Measurements from ENCODE around the gene ASS1.

The ASS1 gene

DNA sequence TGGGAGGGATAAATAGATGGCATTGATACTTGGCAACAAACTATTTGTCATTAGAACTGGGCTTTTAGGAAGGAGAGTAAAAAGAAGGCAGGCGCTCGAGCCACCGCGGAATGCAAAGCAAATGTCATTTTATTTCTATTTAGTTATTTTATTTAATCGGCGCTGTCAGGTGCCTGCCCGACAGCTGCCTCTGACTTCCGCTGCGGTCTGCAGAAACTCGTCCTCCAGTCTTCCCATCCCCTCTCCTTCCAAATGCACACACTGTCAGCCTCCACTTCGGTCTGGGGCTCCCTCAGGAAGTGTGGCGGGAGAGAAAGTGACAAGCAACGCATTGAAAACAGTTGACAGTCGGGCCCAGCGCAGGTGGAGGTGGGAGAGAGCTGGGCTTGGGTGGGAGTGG, 29.3 kb downstream of the ASS1 start:
- H3K27ac ChIP-seq: no peak overlapping the region
- TF ChIP-seq, protein P1, sequence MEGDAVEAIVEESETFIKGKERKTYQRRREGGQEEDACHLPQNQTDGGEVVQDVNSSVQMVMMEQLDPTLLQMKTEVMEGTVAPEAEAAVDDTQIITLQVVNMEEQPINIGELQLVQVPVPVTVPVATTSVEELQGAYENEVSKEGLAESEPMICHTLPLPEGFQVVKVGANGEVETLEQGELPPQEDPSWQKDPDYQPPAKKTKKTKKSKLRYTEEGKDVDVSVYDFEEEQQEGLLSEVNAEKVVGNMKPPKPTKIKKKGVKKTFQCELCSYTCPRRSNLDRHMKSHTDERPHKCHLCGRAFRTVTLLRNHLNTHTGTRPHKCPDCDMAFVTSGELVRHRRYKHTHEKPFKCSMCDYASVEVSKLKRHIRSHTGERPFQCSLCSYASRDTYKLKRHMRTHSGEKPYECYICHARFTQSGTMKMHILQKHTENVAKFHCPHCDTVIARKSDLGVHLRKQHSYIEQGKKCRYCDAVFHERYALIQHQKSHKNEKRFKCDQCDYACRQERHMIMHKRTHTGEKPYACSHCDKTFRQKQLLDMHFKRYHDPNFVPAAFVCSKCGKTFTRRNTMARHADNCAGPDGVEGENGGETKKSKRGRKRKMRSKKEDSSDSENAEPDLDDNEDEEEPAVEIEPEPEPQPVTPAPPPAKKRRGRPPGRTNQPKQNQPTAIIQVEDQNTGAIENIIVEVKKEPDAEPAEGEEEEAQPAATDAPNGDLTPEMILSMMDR (IDR thresholded peaks at IDR 0.05): no peak

DNA sequence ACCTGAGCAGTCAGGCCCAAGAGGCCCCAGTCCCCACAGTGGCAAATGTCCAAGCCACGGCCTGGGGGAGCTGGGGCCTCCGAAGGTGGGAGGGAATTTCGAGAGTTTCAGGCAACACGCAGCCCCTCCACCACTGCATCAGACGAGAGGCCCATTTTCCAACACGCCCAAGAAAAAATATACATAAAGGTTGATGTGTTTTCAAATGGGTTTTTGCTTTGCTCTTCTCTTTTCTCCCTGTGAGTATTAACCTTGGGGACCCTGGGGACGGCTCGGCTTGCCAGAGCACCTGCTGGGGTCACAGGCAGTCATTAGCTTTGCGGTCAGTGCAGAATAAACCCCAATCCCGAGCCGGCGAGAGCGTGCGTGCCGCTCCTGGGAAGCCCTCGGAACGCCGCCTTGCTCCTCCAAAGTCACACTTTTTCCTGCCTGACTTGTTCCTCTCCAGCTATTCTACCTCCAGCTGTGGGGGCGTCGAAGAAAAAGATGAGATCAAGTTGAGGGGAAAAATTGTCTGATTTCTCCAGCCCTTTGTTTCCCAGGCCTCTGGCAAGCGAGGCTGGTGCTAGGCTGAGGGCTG, 31.5 kb downstream of the ASS1 start:
- Histone ChIP-seq H3K36me3 (no peaks in the 10 kb centered on the region), H3K27ac (no peak overlapping the region), H3K9me3 (no peaks in the 10 kb centered on the region), H3K27me3 (peaks cover 53% of the 10 kb centered on the region), H3K4me3 (ENCODE audit: low read depth in 1 of 2, low read length in 1 of 2) (no peak overlapping the region), H3K4me1 (ENCODE audit: control insufficient read depth in 1 of 2, insufficient read depth in 1 of 2, low read depth in 1 of 2, low read length in 1 of 2) (no peaks in the 10 kb centered on the region)
- TF ChIP-seq, protein P1 (IDR thresholded peaks at IDR 0.05): no peak

More for the DNA sequence above, 29.3 kb downstream of the ASS1 start:
- Histone ChIP-seq H3K9me3 (no peaks in the 10 kb centered on the region), H3K27me3 (peaks cover 74% of the 10 kb centered on the region), H3K36me3 (no peaks in the 10 kb centered on the region), H3K4me3 (ENCODE audit: low read depth in 1 of 2, low read length in 1 of 2) (no peak overlapping the region), H3K4me1 (ENCODE audit: control insufficient read depth in 1 of 2, insufficient read depth in 1 of 2, low read depth in 1 of 2, low read length in 1 of 2) (no peaks in the 10 kb centered on the region)

DNA sequence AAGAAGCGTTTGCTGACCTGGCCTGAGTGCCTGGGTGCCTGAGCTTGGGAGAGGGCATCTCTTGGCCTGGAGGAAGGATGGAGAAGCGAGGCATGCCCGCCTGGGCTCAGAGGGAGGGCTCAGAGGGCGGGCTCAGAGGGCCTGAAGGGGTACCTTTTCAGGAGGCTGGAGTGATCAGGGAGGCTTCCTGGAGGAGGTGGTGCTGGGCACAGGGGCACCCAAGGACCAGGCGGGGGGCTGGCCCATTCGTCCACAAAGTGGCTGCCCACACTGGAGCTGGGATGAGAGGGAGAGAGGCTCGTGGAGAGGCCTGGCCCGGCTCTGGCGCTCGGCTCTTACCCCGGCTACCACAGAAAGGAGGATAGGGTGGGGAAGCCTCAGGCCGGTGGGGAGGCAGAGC, 32.8 kb downstream of the ASS1 start:
- H3K9me3 ChIP-seq: no peaks in the 10 kb centered on the region
- no peak overlapping the region for H3K27ac ChIP-seq
- H3K36me3 ChIP-seq: no peaks in the 10 kb centered on the region
- TF ChIP-seq, protein P1 (IDR thresholded peaks at IDR 0.05): no peak
- H3K27me3 ChIP-seq: peaks cover 52% of the 10 kb centered on the region
- no peak overlapping the region for H3K4me3 ChIP-seq (ENCODE audit: low read depth in 1 of 2, low read length in 1 of 2)
- no peaks in the 10 kb centered on the region for H3K4me1 ChIP-seq (ENCODE audit: control insufficient read depth in 1 of 2, insufficient read depth in 1 of 2, low read depth in 1 of 2, low read length in 1 of 2)

DNA sequence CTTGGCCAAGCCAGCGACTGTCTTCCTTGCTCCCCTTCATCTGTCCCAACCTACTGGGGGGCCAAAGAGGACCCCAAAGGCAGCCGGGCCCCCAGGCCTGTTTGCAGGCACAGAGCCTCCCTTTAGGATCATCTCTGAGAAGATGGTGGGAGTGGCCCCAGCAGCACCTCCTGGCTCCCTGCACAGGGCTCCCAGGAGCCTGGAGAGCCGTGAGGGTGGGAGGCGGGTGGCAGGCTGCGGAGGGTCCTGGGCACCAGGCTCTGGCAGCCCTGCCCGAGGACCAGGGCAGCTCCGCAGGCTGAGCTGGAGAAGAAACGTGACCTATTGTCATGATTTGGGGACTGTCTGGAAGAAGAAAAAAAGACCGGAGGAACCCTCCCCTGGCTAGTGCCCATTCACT, 33.4 kb downstream of the ASS1 start:
- Histone ChIP-seq H3K4me3 (ENCODE audit: low read depth in 1 of 2, low read length in 1 of 2) (no peak overlapping the region), H3K27ac (no peak overlapping the region), H3K9me3 (no peaks in the 10 kb centered on the region), H3K4me1 (ENCODE audit: control insufficient read depth in 1 of 2, insufficient read depth in 1 of 2, low read depth in 1 of 2, low read length in 1 of 2) (no peaks in the 10 kb centered on the region), H3K27me3 (peaks cover 52% of the 10 kb centered on the region), H3K36me3 (no peaks in the 10 kb centered on the region)
- TF ChIP-seq, protein P1 (IDR thresholded peaks at IDR 0.05): no peak

DNA sequence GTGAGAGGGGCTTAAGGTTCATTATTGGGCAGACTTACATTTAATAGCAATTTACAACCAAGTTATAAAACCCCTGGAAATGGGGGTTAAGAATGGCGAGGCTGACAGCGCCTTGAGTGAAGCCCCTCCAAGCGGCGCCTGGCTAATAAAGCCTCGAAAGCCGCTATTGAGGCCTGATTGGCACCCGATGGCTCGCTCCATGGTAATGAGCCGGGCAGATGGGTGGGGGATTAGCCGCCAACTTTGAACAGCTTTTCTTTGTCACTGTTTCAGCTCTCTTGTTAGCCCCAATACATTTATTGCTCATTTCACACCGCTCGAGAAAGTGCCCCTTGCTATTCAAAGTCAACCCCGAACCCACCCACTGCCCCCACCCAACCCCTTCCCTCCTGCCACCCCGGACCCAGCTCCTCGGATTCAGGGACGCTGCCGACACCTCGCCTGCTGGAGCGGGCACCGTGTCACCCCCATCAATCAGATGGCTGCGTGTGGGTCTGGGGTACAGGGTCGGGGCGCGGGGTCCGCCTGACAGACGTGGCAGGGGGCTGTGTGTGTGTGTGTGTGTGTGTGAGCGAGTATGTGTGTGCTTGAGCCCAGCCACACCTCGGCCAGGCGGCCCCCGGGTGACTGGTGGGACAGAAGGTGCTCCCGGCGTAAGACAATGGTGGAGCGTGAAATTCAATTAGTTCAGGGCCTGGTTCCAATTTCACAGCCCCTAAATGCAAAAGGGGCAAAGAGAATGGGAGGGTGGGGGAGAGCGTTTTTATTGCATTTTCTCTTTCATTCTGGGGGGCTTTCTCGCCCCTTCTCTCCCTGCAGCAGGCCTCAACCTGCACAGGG, 34.2 kb downstream of the ASS1 start:
- H3K4me1 ChIP-seq (ENCODE audit: control insufficient read depth in 1 of 2, insufficient read depth in 1 of 2, low read depth in 1 of 2, low read length in 1 of 2): no peaks in the 10 kb centered on the region

More for the DNA sequence above, 34.2 kb downstream of the ASS1 start:
- TF ChIP-seq, protein P1 (IDR thresholded peaks at IDR 0.05): no peak
- no peak overlapping the region for H3K27ac ChIP-seq
- peaks cover 52% of the 10 kb centered on the region for H3K27me3 ChIP-seq
- no peak overlapping the region for H3K4me3 ChIP-seq (ENCODE audit: low read depth in 1 of 2, low read length in 1 of 2)
- no peaks in the 10 kb centered on the region for H3K36me3 ChIP-seq
- no peaks in the 10 kb centered on the region for H3K9me3 ChIP-seq
